ENCODE results near the gene FAM161A. TPM values are rescaled to one million over a fixed set of nuclear protein-coding genes. Genes with fewer than 3 reads are reported as not detected.
"Not testable (repeated sequence)": the region's sequence is repeated elsewhere in the genome, so short reads cannot be mapped to it uniquely, and the experiment has no call there.

The FAM161A gene
- total RNA-seq, result 10 to 100 TPM in 3 of 8 experiments, 1 to 10 TPM in 4, under 1 TPM in 1; 0.97 to 32.3 (median 8.3) TPM

GRCh38 chr2:61853847-61854563, at the start of gene FAM161A:
Gene FAM161A (minus strand): TSS chr2:61854060. CDS start chr2:61854041, 19 bp downstream.
- WGBS, 10 experiments, result 0 to 3% (median 0%) methylated on average over 1 to 32 of the region's 50 CpGs; no CpG with 5 or more reads in 3 of the 10 experiments
- ATAC-seq (replicated peaks in 6 of 8), result peak; percentile 79 to 90 (median 86)
- in situ Hi-C loops (cut with MboI; ENCODE audit: low pct_unique_long_range_greater_than_20kb in 2 of 9, low sequenced_read_pairs in 9 of 9, unreplicated experiment in 9 of 9), result loop anchor here in 1 of 9 experiments (25.0 kb wide), 1 partner anchor 92 kb away; no protein-coding TSS in a partner anchor

GRCh38 chr2:61900281-61900680, 46.4 kb upstream of the FAM161A start:
- ATAC-seq (replicated peaks in 6 of 8), result no peak
- WGBS, 10 experiments, result 29 to 100% (median 81%) methylated on average over 1 of the region's 1 CpG; no CpG with 5 or more reads in 4 of the 10 experiments
- H3K27ac ChIP-seq, result no peak overlapping the region

More at GRCh38 chr2:61853847-61854563, at the start of gene FAM161A:
- peak within 1 kb of the TSS; percentile 70 to 89 for H3K27ac ChIP-seq
- H3K4me3 ChIP-seq, result peak within 1 kb of the TSS; percentile 68 to 96 (median 95)
- H3K4me1 ChIP-seq (replicated peaks in 1 of 2), result no peaks in the 10 kb centered on the region

GRCh38 chr2:61898810-61899209, 45.0 kb upstream of the FAM161A start:
- peak in 1 of 8 experiments; percentile 61 for ATAC-seq (replicated peaks in 6 of 8)
- no peak overlapping the region for H3K27ac ChIP-seq
- in situ Hi-C loops (cut with MboI; ENCODE audit: low pct_unique_long_range_greater_than_20kb in 2 of 9, low sequenced_read_pairs in 9 of 9, unreplicated experiment in 9 of 9), result no loop called here
- H3K4me3 ChIP-seq, result no peak overlapping the region
- WGBS, 10 experiments, result 0 to 65% (median 21%) methylated on average over 1 to 2 of the region's 2 CpGs; no CpG with 5 or more reads in 3 of the 10 experiments
- H3K4me1 ChIP-seq (replicated peaks in 1 of 2), result no peaks in the 10 kb centered on the region

More at GRCh38 chr2:61900281-61900680, 46.4 kb upstream of the FAM161A start:
- no peak overlapping the region for H3K4me3 ChIP-seq
- in situ Hi-C loops (cut with MboI; ENCODE audit: low pct_unique_long_range_greater_than_20kb in 2 of 9, low sequenced_read_pairs in 9 of 9, unreplicated experiment in 9 of 9), result loop anchor here in 4 of 9 experiments (25.0 kb wide), 1 partner anchor 512 kb away; no protein-coding TSS in a partner anchor
- no peaks in the 10 kb centered on the region for H3K4me1 ChIP-seq (replicated peaks in 1 of 2)

GRCh38 chr2:61888267-61889055, 34.6 kb upstream of the FAM161A start, which contains the start of gene CCT4:
Gene CCT4 (minus strand): TSS chr2:61888656. CDS start chr2:61888507, 149 bp downstream.
- in situ Hi-C loops (cut with MboI; ENCODE audit: low pct_unique_long_range_greater_than_20kb in 2 of 9, low sequenced_read_pairs in 9 of 9, unreplicated experiment in 9 of 9), result no loop called here
- 0 to 12% (median 0%) methylated on average over 1 to 21 of the region's 74 CpGs for WGBS, 10 experiments
- peak within 1 kb of the TSS; percentile 62 to 81 (median 68) for H3K4me3 ChIP-seq
- ATAC-seq (replicated peaks in 6 of 8), result peak; percentile 78 to 92 (median 90)
- peaks cover 11 to 12% of the 10 kb centered on the region in 2 donors for H3K4me1 ChIP-seq (replicated peaks in 1 of 2)
- peak within 1 kb of the TSS; percentile 97 to 98 for H3K27ac ChIP-seq

- 0 to 3% (median 0%) methylated on average over 3 to 18 of the region's 18 CpGs for WGBS, 10 experiments
- Histone ChIP-seq H3K27ac (peak overlapping the region; percentile 97 to 98), H3K4me3 (peak overlapping the region; percentile 62 to 81 (median 68)), H3K4me1 (replicated peaks in 1 of 2) (peaks cover 11 to 12% of the 10 kb centered on the region in 2 donors)
- peak in 3 of 8 experiments; percentile 2 to 31 (median 17) for ATAC-seq (replicated peaks in 6 of 8)
- in situ Hi-C loops (cut with MboI; ENCODE audit: low pct_unique_long_range_greater_than_20kb in 2 of 9, low sequenced_read_pairs in 9 of 9, unreplicated experiment in 9 of 9), result no loop called here
Observed at GRCh38 chr2:61887717-61888266, 33.9 kb upstream of the FAM161A start.

GRCh38 chr2:61885896-61886603, 32.2 kb upstream of the FAM161A start:
- Histone ChIP-seq H3K4me3 (peak overlapping the region in 3 of 5 donors; percentile 62 to 79 (median 68)), H3K27ac (no peak overlapping the region), H3K4me1 (replicated peaks in 1 of 2) (peaks cover 11 to 12% of the 10 kb centered on the region in 2 donors)
- WGBS, 10 experiments, result 63 to 100% (median 93%) methylated on average over 3 to 12 of the region's 18 CpGs; no CpG with 5 or more reads in 1 of the 10 experiments
- in situ Hi-C loops (cut with MboI; ENCODE audit: low pct_unique_long_range_greater_than_20kb in 2 of 9, low sequenced_read_pairs in 9 of 9, unreplicated experiment in 9 of 9), result no loop called here
- ATAC-seq (replicated peaks in 6 of 8), result no peak

- Histone ChIP-seq H3K27ac (no peak overlapping the region), H3K4me3 (no peak overlapping the region), H3K4me1 (replicated peaks in 1 of 2) (peaks cover 9 to 11% of the 10 kb centered on the region in 2 donors)
- WGBS, 10 experiments, result 89 to 100% (median 100%) methylated on average over 1 to 5 of the region's 5 CpGs; no CpG with 5 or more reads in 2 of the 10 experiments
- in situ Hi-C loops (cut with MboI; ENCODE audit: low pct_unique_long_range_greater_than_20kb in 2 of 9, low sequenced_read_pairs in 9 of 9, unreplicated experiment in 9 of 9), result no loop called here
- ATAC-seq (replicated peaks in 6 of 8), result no peak
Observed at GRCh38 chr2:61882850-61883249, 29.0 kb upstream of the FAM161A start.

GRCh38 chr2:61879351-61879750, 25.5 kb upstream of the FAM161A start:
- ATAC-seq (replicated peaks in 6 of 8); H3K4me3 ChIP-seq; H3K4me1 ChIP-seq (replicated peaks in 1 of 2); H3K27ac ChIP-seq; in situ Hi-C loops (cut with MboI; ENCODE audit: low pct_unique_long_range_greater_than_20kb in 2 of 9, low sequenced_read_pairs in 9 of 9, unreplicated experiment in 9 of 9): not testable (repeated sequence)
- WGBS, 10 experiments, result 90 to 100% (median 98%) methylated on average over 2 to 4 of the region's 4 CpGs; no CpG with 5 or more reads in 4 of the 10 experiments

- in situ Hi-C loops (cut with MboI; ENCODE audit: low pct_unique_long_range_greater_than_20kb in 2 of 9, low sequenced_read_pairs in 9 of 9, unreplicated experiment in 9 of 9), result no loop called here
- ATAC-seq (replicated peaks in 6 of 8), result no peak
- Histone ChIP-seq H3K4me1 (replicated peaks in 1 of 2) (no peaks in the 10 kb centered on the region), H3K4me3 (no peak overlapping the region), H3K27ac (no peak overlapping the region)
- 89 to 100% (median 100%) methylated on average over 1 to 3 of the region's 3 CpGs; no CpG with 5 or more reads in 1 of the 10 experiments for WGBS, 10 experiments
Observed at GRCh38 chr2:61878761-61879160, 24.9 kb upstream of the FAM161A start.

- no peaks in the 10 kb centered on the region for H3K4me1 ChIP-seq (replicated peaks in 1 of 2)
- WGBS, 10 experiments, result 89 to 100% (median 100%) methylated on average over 1 to 4 of the region's 4 CpGs
- in situ Hi-C loops (cut with MboI; ENCODE audit: low pct_unique_long_range_greater_than_20kb in 2 of 9, low sequenced_read_pairs in 9 of 9, unreplicated experiment in 9 of 9), result no loop called here
- ATAC-seq (replicated peaks in 6 of 8), result no peak
- no peak overlapping the region for H3K27ac ChIP-seq
- H3K4me3 ChIP-seq, result no peak overlapping the region
Observed at GRCh38 chr2:61877571-61878245, 23.8 kb upstream of the FAM161A start.

- ATAC-seq (replicated peaks in 6 of 8), result no peak
- H3K27ac ChIP-seq, result no peak overlapping the region
- no peaks in the 10 kb centered on the region for H3K4me1 ChIP-seq (replicated peaks in 1 of 2)
- in situ Hi-C loops (cut with MboI; ENCODE audit: low pct_unique_long_range_greater_than_20kb in 2 of 9, low sequenced_read_pairs in 9 of 9, unreplicated experiment in 9 of 9), result no loop called here
- 57 to 100% (median 100%) methylated on average over 1 of the region's 1 CpG; no CpG with 5 or more reads in 2 of the 10 experiments for WGBS, 10 experiments
- H3K4me3 ChIP-seq, result no peak overlapping the region
Observed at GRCh38 chr2:61876400-61876799, 22.5 kb upstream of the FAM161A start.

All from motor neuron (in vitro differentiated cells).